RWPE1 (cell line): ENCODE measurements around the gene MAP4K4.
A peak's percentile ranks its signal among the peaks of the same experiment; 100 is the strongest.

ENCODE experiments used
- CTCF ChIA-PET: fragments of 350-600 bp; sonication (Branson Sonifier 250); formaldehyde crosslinking; extraction: SDS; loops from one replicate; lab custom pipeline; 2021; lab: Yijun Ruan, JAX
- POLR2A ChIA-PET: fragments of 400-600 bp; formaldehyde crosslinking; extraction: SDS; loops from one replicate; lab custom pipeline; 2020; ENCODE audit warnings: antibody characterized with exemption; ENCODE audit not compliant: low non-redundant PET; lab: Yijun Ruan, JAX
- DNase-seq: peaks from one replicate; pipeline ENCODE4 v3.0.0; 2012; ENCODE audit warnings: low spot score
- H3K27ac ChIP-seq: fragments of 450-650 bp; 2 replicates; pipeline ENCODE4 v1.5.1; 2017
- TF ChIP-seq, protein P1 (sequence below): fragments of 450-650 bp; conservative IDR thresholded peaks from 2 replicates; pipeline ENCODE4 v1.5.1; 2017; ENCODE audit warnings: low read depth, mild to moderate bottlenecking

The MAP4K4 gene

DNA sequence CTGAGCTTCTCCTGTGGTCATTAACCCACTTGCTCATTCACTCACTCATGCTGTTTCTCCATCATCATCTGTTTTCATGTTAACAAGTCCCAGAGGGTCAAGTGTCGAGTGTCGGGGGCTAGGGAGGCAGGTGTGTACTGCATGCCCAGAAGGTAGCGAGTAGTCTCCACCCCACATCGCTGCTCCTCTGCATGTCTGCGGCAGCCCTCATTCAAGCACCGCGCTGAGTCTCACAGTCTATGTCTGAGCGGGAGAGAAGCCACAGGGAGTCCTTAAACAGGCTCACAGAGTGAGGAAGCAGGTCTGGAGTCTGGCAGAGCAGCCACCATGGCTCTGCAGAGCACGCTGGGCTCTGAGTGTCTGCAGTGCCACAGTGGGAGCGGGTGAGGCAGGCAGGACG is 172.9 kb downstream of the MAP4K4 start:
- TF ChIP-seq, protein P1, sequence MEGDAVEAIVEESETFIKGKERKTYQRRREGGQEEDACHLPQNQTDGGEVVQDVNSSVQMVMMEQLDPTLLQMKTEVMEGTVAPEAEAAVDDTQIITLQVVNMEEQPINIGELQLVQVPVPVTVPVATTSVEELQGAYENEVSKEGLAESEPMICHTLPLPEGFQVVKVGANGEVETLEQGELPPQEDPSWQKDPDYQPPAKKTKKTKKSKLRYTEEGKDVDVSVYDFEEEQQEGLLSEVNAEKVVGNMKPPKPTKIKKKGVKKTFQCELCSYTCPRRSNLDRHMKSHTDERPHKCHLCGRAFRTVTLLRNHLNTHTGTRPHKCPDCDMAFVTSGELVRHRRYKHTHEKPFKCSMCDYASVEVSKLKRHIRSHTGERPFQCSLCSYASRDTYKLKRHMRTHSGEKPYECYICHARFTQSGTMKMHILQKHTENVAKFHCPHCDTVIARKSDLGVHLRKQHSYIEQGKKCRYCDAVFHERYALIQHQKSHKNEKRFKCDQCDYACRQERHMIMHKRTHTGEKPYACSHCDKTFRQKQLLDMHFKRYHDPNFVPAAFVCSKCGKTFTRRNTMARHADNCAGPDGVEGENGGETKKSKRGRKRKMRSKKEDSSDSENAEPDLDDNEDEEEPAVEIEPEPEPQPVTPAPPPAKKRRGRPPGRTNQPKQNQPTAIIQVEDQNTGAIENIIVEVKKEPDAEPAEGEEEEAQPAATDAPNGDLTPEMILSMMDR, result no peak
- no peak for DNase-seq
- ChIA-PET POLR2A (no interaction called here), CTCF (interaction anchor here (0.5 kb wide), 1 partner anchor 374 kb away, joined by 6 read pairs; no protein-coding TSS in a partner anchor)
- H3K27ac ChIP-seq, result no peak overlapping the region

DNA sequence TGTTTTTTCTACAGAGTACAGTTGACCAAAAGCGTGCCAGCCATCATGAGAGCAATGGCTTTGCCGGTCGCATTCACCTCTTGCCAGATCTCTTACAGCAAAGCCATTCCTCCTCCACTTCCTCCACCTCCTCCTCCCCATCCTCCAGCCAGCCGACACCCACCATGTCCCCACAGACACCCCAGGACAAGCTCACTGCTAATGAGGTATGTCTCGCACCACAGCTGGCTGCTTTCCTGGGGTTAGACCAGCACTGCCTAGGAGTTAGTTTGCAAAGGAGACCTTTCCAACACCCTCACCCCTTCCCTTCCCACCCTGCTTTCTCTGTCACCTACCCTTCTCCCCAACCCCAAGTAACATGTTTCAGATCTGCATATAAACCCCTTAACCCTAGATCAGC is 174.0 kb downstream of the MAP4K4 start:
- CTCF ChIA-PET, result interaction anchor here (0.7 to 1.8 kb wide), 3 partner anchors 12 to 182 kb away, joined by 3 to 7 read pairs (median 3); no protein-coding TSS in a partner anchor
- TF ChIP-seq, protein P1, result no peak
- no peak overlapping the region for H3K27ac ChIP-seq
- no peak for DNase-seq
- POLR2A ChIA-PET, result no interaction called here

DNA sequence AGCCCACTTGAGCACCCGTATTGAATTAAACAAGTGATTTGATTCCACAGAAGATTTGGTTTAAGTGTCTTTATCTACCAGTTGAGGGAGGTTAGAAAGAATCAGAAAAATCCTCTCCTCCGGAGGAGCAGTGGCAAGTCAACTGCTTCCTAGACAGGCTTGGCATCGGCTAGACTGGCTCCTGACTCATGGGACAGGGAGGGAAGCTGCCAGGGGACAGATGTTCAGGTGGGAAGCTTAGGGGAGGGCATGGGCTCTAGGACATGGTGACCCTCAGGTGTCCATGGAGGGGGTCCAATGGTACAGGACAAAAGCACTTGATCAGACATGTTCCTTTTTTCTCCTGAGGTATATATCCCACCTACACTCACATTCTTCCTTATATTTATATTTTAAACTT is 175.0 kb downstream of the MAP4K4 start:
- no peak overlapping the region for H3K27ac ChIP-seq
- CTCF ChIA-PET, result interaction anchor here (0.6 to 1.8 kb wide), 2 partner anchors 11 to 339 kb away, joined by 6 to 7 read pairs; no protein-coding TSS in a partner anchor
- no peak for DNase-seq

DNA sequence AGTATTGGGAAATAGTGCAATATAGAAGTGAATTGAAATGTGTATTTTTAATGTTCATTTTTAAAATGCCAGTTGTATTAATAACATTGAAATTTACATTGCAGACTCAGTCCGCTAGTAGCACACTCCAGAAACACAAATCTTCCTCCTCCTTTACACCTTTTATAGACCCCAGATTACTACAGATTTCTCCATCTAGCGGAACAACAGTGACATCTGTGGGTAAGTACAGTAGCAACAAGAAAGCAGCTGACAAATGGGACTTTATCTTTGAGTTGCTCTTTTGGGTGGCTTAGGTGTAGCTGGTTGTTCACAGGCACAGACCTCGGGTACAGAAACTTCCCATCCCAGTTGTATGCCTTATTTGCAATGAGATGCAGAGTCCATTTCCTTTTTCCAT is 176.0 kb downstream of the MAP4K4 start:
- POLR2A ChIA-PET, result no interaction called here
- no peak overlapping the region for H3K27ac ChIP-seq
- TF ChIP-seq, protein P1, result no peak
- DNase-seq, result no peak
- CTCF ChIA-PET, result interaction anchor here (0.5 to 1.2 kb wide), 7 partner anchors 22 to 531 kb away, joined by 3 to 5 read pairs (median 3); no protein-coding TSS in a partner anchor

More for the DNA sequence above, 175.0 kb downstream of the MAP4K4 start:
- POLR2A ChIA-PET, result no interaction called here
- TF ChIP-seq, protein P1, result no peak

DNA sequence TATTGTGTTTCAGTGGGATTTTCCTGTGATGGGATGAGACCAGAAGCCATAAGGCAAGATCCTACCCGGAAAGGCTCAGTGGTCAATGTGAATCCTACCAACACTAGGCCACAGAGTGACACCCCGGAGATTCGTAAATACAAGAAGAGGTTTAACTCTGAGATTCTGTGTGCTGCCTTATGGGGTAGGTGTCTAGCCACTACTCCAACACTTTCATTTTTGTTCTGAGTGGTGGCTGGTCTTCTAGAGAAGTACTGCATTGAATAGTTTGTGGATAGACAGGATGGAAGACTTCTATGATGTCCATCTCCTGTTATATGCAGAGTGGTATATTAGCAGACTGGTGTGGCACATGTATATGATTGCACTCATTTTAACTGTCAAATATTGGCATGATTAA is 176.6 kb downstream of the MAP4K4 start:
- H3K27ac ChIP-seq, result no peak overlapping the region
- CTCF ChIA-PET, result interaction anchor here (0.5 to 1.2 kb wide), 5 partner anchors 23 to 429 kb away, joined by 3 to 5 read pairs (median 4); no protein-coding TSS in a partner anchor
- no peak for DNase-seq
- TF ChIP-seq, protein P1, result no peak
- POLR2A ChIA-PET, result no interaction called here

DNA sequence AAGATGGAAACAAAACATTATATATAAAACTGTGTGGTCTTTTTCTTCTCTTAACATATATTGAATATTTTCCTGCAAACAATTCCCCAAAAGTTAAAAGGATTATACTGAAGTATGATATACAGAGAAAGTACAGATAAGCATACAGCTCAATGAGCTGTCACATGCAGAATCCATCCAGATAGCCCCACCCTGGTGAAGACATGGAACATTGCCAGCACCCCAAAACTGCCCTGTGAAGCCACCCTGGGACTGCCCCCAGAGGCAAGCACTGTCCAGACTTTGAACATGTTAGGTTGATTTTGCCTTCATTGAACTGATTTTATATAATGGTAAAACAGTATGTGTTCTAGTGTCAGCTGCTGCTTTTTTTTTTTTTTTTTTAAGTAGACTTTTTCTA is 182.0 kb downstream of the MAP4K4 start:
- POLR2A ChIA-PET, result no interaction called here
- TF ChIP-seq, protein P1, result no peak
- CTCF ChIA-PET, result interaction anchor here (0.8 kb wide), 1 partner anchor 15 kb away, joined by 3 read pairs; no protein-coding TSS in a partner anchor
- no peak overlapping the region for H3K27ac ChIP-seq
- DNase-seq, result peak; percentile 10
